ENCODE results near the gene ENG.

GRCh38 chr9:127768698-127769097 lies 85.8 kb downstream of the ENG start:
- TF ChIP-seq CTCF (IDR thresholded peaks at IDR 0.05; ENCODE audit: insufficient read depth, low read length, poor library complexity, severe bottlenecking) = no peak
- no peak for TF ChIP-seq EZH2phosphoT487 (conservative IDR thresholded peaks at IDR 0.05; ENCODE audit: low read length)

Measured in SU-DHL-6 (cell line).